ENCODE results near the gene PDCD5.
"Not testable (repeated sequence)": the region's sequence is repeated elsewhere in the genome, so short reads cannot be mapped to it uniquely, and the experiment has no call there.

PDCD5 gene, protein sequence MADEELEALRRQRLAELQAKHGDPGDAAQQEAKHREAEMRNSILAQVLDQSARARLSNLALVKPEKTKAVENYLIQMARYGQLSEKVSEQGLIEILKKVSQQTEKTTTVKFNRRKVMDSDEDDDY

DNA sequence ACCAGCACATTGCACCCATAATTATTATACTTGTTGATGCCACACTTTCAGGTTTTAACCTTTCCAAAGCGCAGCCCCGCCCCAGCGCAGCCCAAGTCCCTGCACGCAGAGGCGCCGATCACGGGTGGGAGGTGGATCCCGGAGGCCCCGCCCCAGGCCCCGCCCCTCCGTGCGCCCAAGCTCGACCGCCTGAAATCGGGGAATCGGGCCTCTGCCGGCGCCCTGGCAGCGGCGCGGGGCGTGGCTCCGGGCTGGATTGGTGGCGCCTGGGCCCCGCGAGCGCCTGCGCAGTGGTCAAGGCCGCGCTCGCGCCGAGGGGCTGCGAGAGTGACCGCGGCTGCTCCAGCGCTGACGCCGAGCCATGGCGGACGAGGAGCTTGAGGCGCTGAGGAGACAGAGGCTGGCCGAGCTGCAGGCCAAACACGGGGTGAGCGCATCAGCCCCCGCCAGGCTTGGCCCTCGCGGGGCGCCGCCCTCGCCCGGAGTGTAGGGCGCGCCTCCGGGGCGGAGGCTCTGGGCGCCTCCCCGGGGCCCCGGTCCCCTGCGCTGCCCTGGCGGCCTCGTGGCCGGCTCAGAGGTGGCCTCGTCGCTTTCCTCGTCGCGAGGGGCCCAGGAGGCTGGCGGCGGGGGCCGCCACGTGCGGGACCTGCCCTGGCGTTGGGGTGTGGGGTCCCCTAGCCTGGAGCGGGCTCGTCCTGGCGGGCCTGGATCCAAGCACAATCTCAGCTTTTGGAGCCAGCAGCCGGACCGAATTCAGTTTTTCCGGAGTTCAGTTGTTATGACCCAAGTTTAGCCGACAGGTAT lies at the start of gene PDCD5:
Gene PDCD5 (plus strand): TSS at position 290 of the 804 bp plus-strand sequence. CDS start 72 bp downstream, at position 362.
- peaks cover 49% of the 10 kb centered on the region for H3K36me3 Mint-ChIP-seq (ENCODE audit: low read depth)
- peak within 1 kb of the TSS; percentile 95 for H3K4me3 Mint-ChIP-seq
- DNase-seq: peak; percentile 98
- H3K27me3 Mint-ChIP-seq: no peaks in the 10 kb centered on the region
- H3K27ac Mint-ChIP-seq: peak within 1 kb of the TSS; percentile 92
- peaks cover 39% of the 10 kb centered on the region for H3K4me1 Mint-ChIP-seq (ENCODE audit: low read depth)
- no peaks in the 10 kb centered on the region for H3K9me3 Mint-ChIP-seq

DNA sequence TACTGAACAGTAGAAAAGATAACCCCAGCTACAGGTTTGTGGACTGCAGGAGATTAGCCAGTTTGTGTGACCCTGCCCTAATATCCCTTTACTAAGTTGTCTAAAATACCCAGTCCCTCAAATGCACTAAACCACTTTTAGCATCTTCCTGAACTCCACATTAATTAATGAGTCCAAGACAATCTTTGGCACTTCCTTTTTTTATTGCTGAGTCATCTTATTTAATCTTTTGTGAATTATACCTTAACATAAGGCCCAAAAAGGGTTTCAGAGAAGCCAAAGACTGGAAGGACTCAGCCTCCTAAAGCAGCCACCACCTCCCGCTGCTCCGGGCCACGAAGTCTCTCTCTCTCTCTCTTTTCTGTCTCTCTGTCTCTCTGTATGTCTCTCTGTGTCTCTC lies 48.8 kb upstream of the PDCD5 start:
- DNase-seq: no peak
- Mint-ChIP-seq H3K27ac (no peak overlapping the region), H3K4me3 (no peak overlapping the region), H3K9me3 (peaks cover 29% of the 10 kb centered on the region), H3K4me1 (ENCODE audit: low read depth) (no peaks in the 10 kb centered on the region), H3K36me3 (ENCODE audit: low read depth) (no peaks in the 10 kb centered on the region), H3K27me3 (peaks cover 14% of the 10 kb centered on the region)

DNA sequence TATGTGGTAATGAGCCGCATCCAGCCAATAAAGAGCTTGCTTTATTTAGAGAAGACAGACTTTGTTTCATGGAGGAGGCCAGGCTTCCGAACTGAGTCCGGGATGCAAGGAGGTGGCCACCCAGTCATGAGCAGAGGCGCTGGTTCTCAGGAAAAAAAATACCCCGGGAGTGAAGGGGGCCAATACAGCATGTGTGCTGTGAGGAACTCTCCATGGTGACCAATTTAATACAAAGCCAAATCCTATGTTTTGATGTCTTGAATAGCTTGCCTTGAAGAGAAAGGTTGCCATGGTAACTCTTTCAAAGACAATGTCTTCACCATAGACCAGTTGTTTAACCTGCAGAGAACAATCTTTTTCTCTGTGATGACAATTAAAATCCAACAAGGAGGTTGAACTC lies 43.4 kb upstream of the PDCD5 start:
- peaks cover 8% of the 10 kb centered on the region for H3K27me3 Mint-ChIP-seq
- DNase-seq: no peak
- H3K4me3 Mint-ChIP-seq: no peak overlapping the region
- no peaks in the 10 kb centered on the region for H3K36me3 Mint-ChIP-seq (ENCODE audit: low read depth)
- no peaks in the 10 kb centered on the region for H3K4me1 Mint-ChIP-seq (ENCODE audit: low read depth)
- no peak overlapping the region for H3K27ac Mint-ChIP-seq
- peaks cover 19% of the 10 kb centered on the region for H3K9me3 Mint-ChIP-seq

DNA sequence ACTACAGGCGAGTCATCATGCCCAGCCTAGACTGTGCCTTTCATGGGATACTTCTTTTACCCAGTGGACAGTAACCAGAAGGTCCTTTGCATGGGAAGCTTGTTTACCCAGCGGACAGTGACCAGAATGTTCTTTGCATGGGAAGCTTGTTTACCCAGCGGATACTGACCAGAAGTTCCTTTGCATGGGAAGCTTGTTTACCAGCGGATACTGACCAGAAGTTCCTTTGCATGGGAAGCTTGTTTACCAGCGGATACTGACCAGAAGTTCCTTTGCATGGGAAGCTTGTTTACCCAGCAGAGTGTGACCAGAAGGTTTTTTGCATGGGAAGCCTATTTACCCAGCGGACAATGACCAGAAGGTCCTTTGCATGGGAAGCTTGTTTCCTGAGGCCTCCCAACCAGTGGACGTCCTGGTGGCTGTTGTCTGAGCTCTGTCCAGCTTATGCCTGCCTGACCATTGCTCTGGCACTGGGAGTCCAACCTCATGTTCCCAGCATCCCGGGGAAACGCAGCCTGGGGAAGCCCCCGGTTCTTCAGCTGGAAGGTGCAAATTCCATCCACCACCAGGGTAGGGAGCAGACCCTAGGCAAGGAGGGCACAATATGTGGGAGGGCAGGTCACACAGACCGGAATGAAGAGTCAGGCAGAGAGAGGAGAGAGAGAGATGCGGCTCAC lies 41.6 kb upstream of the PDCD5 start:
- H3K4me1 Mint-ChIP-seq (ENCODE audit: low read depth): no peaks in the 10 kb centered on the region

DNA sequence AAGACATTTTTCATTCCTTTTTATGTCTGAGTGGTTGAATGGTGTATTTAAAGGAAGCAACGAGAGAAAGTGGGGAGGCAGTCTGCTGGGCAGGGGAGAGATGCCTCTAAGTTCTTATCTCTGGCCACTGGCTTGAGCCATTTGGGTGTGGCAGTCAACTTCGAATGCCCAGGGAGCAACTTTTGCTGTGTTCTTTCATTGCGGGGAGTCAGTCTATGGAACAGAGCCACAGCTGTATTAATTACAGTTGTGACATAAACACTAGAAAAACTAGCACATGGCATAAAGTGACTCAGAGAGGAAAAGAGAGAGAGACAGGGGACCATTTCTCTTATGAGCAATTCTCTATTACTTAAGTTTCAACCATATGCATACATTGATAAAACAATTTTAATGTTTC lies 40.4 kb upstream of the PDCD5 start:
- Mint-ChIP-seq H3K4me1 (ENCODE audit: low read depth) (no peaks in the 10 kb centered on the region), H3K27me3 (peaks cover 2% of the 10 kb centered on the region)

More for the DNA sequence above, 41.6 kb upstream of the PDCD5 start:
- no peak for DNase-seq
- Mint-ChIP-seq H3K27me3 (peaks cover 6% of the 10 kb centered on the region), H3K27ac (no peak overlapping the region), H3K9me3 (peaks cover 14% of the 10 kb centered on the region), H3K36me3 (ENCODE audit: low read depth) (no peaks in the 10 kb centered on the region), H3K4me3 (no peak overlapping the region)

DNA sequence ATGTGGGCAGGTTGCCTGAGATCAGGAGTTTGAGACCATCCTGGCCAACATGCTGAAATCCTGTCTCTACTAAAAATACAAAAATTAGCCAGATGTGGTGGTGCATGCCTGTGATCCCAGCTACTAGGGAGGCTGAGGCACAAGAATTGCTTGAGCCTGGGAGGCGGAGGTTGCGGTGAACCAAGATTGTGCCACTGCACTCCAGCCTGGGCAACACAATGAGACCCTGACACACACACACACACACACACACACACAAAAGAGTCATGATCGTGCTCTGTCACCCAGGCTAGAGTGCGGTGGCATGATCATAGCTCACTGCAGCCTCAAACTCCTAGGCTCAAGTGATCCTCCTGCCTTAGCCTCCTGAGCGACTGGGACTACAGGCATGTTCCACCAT lies 39.6 kb upstream of the PDCD5 start:
- not testable (repeated sequence) for DNase-seq; H3K36me3 Mint-ChIP-seq (ENCODE audit: low read depth); H3K27me3 Mint-ChIP-seq; H3K4me1 Mint-ChIP-seq (ENCODE audit: low read depth); H3K27ac Mint-ChIP-seq; H3K4me3 Mint-ChIP-seq
- peaks cover 10% of the 10 kb centered on the region for H3K9me3 Mint-ChIP-seq

More for the DNA sequence above, 40.4 kb upstream of the PDCD5 start:
- peaks cover 10% of the 10 kb centered on the region for H3K9me3 Mint-ChIP-seq
- no peaks in the 10 kb centered on the region for H3K36me3 Mint-ChIP-seq (ENCODE audit: low read depth)
- no peak overlapping the region for H3K4me3 Mint-ChIP-seq
- DNase-seq: no peak
- H3K27ac Mint-ChIP-seq: no peak overlapping the region

DNA sequence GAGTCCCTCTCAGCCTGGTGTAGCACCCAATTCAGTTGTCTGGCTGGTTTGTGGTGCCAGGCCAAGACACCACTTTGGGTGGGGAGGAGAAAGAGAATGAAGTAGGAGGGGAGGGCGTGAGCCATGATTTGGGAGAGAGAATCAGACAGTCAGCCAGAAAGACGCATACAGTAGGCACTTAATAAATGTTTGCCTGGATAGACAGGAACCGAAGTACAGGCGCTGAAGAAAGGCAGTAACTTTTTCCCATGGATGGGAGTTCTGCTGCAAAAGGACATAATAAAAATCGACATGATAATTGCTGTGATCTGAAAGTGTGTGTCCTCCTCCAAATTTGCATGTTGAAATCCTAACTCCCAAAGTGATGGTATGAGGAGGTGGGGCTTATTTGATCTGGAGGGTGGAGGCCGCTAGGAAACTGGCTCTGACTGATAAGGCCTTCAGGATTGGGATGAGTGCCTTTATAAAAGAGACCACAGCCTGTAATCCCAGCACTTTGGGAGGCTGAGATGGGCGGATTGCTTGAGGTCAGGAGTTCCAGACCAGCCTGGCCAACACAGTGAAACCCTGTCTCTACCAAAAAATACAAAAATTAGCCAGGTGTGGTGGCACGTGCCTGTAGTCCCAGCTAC lies 38.4 kb upstream of the PDCD5 start:
- H3K4me3 Mint-ChIP-seq: no peak overlapping the region
- no peaks in the 10 kb centered on the region for H3K27me3 Mint-ChIP-seq
- H3K9me3 Mint-ChIP-seq: peaks cover 10% of the 10 kb centered on the region
- no peaks in the 10 kb centered on the region for H3K36me3 Mint-ChIP-seq (ENCODE audit: low read depth)
- DNase-seq: no peak
- H3K27ac Mint-ChIP-seq: no peak overlapping the region
- H3K4me1 Mint-ChIP-seq (ENCODE audit: low read depth): no peaks in the 10 kb centered on the region

DNA sequence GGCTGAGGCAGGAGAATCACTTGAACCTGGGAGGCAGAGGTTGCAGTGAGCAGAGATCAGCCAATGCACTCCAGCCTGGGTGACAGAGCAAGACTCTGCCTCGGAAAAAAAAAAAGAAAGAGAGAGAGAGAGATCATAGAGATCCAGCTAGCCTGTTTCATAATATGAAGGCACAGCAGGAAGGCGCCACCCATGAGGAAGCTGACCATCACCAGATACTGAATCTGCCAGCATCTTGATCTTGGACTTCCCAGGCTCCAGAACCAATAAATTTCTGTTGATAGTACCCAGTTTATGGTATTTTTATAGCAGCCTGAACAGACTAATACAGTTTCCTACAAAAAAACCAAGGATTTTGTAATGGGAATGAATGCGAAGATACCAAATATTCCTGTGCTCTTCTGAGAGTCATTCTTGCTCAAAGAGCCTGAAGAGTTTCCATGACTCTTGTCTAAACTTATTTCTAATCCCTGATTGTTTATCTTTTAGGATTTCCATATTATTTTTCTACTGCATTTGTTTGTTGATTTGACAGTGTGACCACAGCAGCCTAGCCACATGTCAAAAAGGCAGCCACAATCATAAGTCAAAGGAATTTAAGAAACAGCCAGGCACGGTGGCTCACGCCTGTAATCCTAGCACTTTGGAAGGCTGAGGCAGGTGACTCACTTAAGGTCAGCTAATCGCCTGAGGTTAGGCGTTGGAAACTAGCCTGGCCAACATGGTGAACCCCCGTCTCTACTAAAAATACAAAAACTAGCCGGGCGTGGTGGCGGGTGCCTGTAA lies 37.7 kb upstream of the PDCD5 start:
- Mint-ChIP-seq H3K27ac (no peak overlapping the region), H3K27me3 (no peaks in the 10 kb centered on the region), H3K9me3 (peaks cover 5% of the 10 kb centered on the region), H3K4me3 (no peak overlapping the region), H3K4me1 (ENCODE audit: low read depth) (no peaks in the 10 kb centered on the region), H3K36me3 (ENCODE audit: low read depth) (no peaks in the 10 kb centered on the region)
- no peak for DNase-seq

DNA sequence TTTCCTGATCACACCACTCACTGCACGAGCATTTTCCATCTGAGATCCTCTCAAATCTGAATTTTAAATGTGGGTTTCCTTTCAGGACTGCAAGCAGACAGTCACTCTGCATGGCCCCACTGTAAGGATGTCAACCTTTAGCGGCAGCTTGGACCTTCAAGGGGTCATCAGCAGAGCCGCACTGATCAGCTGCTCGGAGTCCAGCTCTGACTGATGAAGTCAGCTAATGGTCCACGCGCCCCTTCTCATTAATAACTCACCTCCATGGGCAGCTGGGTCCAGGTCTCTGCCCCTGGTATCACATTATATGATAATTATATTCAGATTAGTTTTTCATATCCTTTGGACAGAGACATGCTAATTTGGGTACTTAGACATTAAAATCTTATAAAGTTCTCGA lies 36.1 kb upstream of the PDCD5 start:
- H3K9me3 Mint-ChIP-seq: no peaks in the 10 kb centered on the region
- H3K4me3 Mint-ChIP-seq: no peak overlapping the region
- H3K27ac Mint-ChIP-seq: no peak overlapping the region
- H3K36me3 Mint-ChIP-seq (ENCODE audit: low read depth): no peaks in the 10 kb centered on the region
- no peak for DNase-seq
- H3K27me3 Mint-ChIP-seq: no peaks in the 10 kb centered on the region
- H3K4me1 Mint-ChIP-seq (ENCODE audit: low read depth): no peaks in the 10 kb centered on the region

DNA sequence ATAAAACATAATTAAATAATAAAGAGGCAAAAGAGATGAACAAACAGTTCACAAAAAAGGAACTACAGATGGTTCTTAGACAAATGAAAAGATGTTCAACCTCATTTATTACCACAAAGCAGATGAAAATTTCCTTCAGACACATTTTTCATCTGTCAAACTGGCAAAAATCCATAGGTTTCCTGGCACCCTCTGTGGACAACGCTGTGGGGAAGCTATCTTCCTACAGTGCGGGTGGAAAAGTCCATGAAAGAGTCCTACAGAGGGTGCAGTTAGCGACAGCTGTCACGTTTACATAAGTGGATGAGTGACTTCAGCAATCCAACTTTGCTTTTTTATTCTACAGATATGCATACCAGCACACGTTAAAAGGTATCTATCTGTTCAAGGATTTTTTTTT lies 30.3 kb upstream of the PDCD5 start:
- DNase-seq: no peak
- no peaks in the 10 kb centered on the region for H3K27me3 Mint-ChIP-seq
- H3K4me1 Mint-ChIP-seq (ENCODE audit: low read depth): no peaks in the 10 kb centered on the region
- no peak overlapping the region for H3K27ac Mint-ChIP-seq
- H3K9me3 Mint-ChIP-seq: no peaks in the 10 kb centered on the region
- H3K36me3 Mint-ChIP-seq (ENCODE audit: low read depth): no peaks in the 10 kb centered on the region
- H3K4me3 Mint-ChIP-seq: no peak overlapping the region

DNA sequence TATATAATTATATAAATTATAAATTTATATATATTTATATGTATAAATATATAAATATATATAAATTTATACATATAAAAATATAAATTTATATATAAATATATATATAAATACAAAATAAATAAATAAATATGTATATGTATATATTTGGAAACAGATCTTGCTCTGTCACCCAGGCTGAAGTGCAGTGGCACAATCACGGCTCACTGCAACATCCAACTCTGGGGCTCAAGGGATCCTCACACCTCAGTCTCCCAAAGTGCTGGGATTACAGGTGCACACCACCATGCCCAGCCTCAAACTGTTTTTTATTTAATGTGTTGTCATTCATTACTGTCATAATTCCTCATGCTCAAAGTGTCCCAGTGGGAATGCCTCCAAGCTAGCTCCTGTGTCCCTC lies 25.2 kb upstream of the PDCD5 start:
- no peak overlapping the region for H3K4me3 Mint-ChIP-seq
- H3K4me1 Mint-ChIP-seq (ENCODE audit: low read depth): no peaks in the 10 kb centered on the region
- peaks cover 10% of the 10 kb centered on the region for H3K27me3 Mint-ChIP-seq
- H3K27ac Mint-ChIP-seq: no peak overlapping the region
- H3K9me3 Mint-ChIP-seq: no peaks in the 10 kb centered on the region
- no peaks in the 10 kb centered on the region for H3K36me3 Mint-ChIP-seq (ENCODE audit: low read depth)
- DNase-seq: no peak

DNA sequence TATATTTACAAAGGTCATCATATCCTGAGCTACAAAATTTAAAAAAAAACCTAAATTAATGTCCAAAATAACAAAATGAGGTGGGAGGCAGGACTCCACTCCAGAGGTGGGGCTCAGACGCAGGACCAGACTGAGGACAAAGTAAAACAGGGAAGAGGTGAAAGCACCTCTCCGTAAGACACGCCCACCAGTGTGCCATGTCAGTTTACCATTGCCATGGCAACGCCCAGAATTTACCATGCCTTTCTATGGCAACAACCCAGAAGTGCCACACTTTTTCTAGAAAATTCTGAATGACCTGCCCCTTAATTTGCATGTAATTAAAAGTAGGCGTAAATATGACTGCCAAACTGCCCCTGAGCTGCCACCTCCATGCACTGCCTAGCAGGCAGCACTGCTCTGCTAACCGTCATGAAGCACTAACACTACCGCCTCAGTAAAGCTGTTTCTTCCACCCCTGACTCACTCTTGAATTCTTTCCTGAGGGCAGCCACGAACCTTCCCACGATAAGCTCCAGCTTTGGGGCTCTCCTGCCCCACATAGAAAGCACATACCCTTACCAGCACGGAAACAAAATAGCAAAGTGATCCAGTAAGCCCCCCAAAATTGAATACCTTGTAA lies 22.3 kb upstream of the PDCD5 start:
- no peak overlapping the region for H3K27ac Mint-ChIP-seq

DNA sequence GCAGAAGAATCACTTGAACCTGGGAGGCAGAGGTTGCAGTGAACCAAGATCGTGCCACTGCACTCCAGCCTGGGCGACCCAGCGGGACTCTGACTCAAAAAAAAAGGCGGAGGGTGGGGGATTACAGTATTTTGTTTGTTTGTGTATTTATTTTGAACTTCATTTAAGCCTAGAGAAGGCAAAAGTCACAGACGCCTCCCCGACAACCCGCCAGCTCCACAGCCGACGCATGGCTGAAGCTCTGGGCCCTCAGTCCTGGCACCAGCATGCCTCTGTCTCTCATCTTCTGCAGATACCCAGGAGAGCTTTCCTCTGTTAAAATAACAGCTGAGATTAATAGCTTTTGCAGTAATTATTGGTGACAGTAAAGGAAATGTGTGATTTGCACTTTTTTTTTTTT lies 17.2 kb upstream of the PDCD5 start:
- Mint-ChIP-seq H3K4me3 (no peak overlapping the region), H3K36me3 (ENCODE audit: low read depth) (no peaks in the 10 kb centered on the region), H3K27ac (no peak overlapping the region), H3K27me3 (peaks cover 14% of the 10 kb centered on the region), H3K4me1 (ENCODE audit: low read depth) (no peaks in the 10 kb centered on the region), H3K9me3 (no peaks in the 10 kb centered on the region)
- no peak for DNase-seq

More for the DNA sequence above, 22.3 kb upstream of the PDCD5 start:
- no peaks in the 10 kb centered on the region for H3K36me3 Mint-ChIP-seq (ENCODE audit: low read depth)
- H3K27me3 Mint-ChIP-seq: peaks cover 10% of the 10 kb centered on the region
- H3K4me1 Mint-ChIP-seq (ENCODE audit: low read depth): no peaks in the 10 kb centered on the region
- H3K4me3 Mint-ChIP-seq: no peak overlapping the region
- no peaks in the 10 kb centered on the region for H3K9me3 Mint-ChIP-seq
- DNase-seq: no peak

All from activated T-cell treated with anti-CD3 and anti-CD28 coated beads, Interleukin-2, amount 50 U/mL, for 24 hours (primary cell).